NB4 (cell line): Measurements from ENCODE around the gene LRRIQ3.
A peak's percentile ranks its signal among the peaks of the same experiment; 100 is the strongest.

ENCODE experiments used
- DNase-seq: peaks from one replicate; pipeline ENCODE4 v3.0.0; 2010; ENCODE audit warnings: low read depth
- H3K4me3 ChIP-seq: one replicate; pipeline ENCODE4 v1.5.1; 2011; ENCODE audit warnings: mild to moderate bottlenecking, low read depth, low read length, moderate library complexity
- CTCF ChIP-seq: IDR thresholded peaks from one replicate; pipeline ENCODE4 v1.5.1; 2012; ENCODE audit warnings: low read depth, low read length
- MYC ChIP-seq: IDR thresholded peaks from 2 replicates; pipeline ENCODE4 v1.6.1; 2011; ENCODE audit warnings: low read depth, low read length
- POLR2A ChIP-seq: IDR thresholded peaks from 2 replicates; pipeline ENCODE4 v1.6.1; 2011; ENCODE audit warnings: mild to moderate bottlenecking; ENCODE audit not compliant: insufficient read length; ENCODE audit errors: extremely low read depth
- TF ChIP-seq, protein P1 (sequence below): IDR thresholded peaks from 2 replicates; pipeline ENCODE4 v1.6.1; 2011; ENCODE audit warnings: low read depth, low read length

Gene LRRIQ3

DNA sequence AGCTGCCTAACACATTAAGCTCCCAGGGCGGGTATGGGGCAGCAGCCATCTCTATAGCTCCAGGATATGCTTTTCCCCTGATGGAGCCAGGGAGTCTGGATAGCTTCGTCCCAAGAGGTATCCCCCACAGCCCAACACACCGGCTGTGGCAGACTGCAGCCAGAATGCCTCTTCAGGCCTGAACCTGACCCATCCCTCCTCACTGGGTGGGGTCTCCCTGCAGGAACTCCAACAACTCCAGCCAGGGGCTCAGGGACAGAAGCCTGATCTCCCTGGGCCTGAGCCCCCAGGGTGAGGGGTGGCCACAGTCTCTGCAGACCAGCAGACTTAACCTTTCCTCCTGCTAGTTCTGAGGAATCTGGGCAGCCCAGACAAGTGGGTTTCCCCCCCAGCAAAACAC, 159.9 kb downstream of the LRRIQ3 start:
- TF ChIP-seq, protein P1, sequence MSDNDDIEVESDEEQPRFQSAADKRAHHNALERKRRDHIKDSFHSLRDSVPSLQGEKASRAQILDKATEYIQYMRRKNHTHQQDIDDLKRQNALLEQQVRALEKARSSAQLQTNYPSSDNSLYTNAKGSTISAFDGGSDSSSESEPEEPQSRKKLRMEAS: no peak
- no peak for TF ChIP-seq POLR2A
- no peak for TF ChIP-seq MYC
- TF ChIP-seq CTCF: no peak
- no peak overlapping the region for H3K4me3 ChIP-seq
- DNase-seq: no peak

DNA sequence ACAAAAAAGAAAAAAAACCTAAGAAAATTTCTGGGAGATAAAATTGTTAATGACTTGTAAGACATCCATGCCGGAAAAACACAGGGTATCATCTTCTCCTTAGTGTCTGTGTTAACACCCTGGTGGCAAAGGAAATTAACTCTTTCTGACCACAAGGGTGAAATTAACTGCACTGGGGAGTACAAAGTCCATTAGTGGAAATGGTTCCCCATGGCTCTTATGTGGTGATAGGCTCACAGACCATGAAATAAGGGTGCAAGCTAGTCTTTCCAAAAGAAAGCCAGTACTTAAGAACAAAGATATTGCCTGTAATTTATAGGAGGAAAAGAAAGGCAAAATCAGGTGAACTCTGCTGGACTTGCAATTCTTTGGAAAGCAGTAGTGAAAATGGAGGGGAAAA, 185.4 kb downstream of the LRRIQ3 start:
- DNase-seq: no peak
- no peak overlapping the region for H3K4me3 ChIP-seq
- TF ChIP-seq CTCF (no peak), POLR2A (no peak), MYC (no peak)
- TF ChIP-seq, protein P1: no peak

DNA sequence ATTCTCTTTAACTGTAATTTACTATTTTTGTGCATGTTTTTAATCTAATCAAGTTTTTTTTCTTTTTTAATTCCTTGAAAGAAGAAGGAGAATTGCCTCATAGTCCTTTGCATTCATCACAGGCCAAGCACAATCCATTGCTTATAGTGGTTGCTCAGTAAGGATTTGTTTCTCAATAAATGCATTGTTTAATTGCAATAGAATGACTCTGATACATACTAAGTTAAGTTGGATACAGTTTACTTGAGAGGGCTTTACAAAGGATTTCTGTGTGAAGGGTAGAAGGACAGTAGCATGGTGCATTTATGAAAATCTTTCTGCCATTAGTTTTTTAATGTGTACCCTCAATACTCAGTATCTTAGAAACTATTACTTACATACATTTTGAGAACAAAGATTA, 186.2 kb downstream of the LRRIQ3 start:
- no peak overlapping the region for H3K4me3 ChIP-seq
- TF ChIP-seq POLR2A: no peak
- no peak for TF ChIP-seq MYC
- no peak for TF ChIP-seq CTCF
- TF ChIP-seq, protein P1: no peak
- DNase-seq: no peak

- H3K4me3 ChIP-seq: peak overlapping the region; percentile 13
- DNase-seq: peak; percentile 33
- TF ChIP-seq, protein P1: no peak
- TF ChIP-seq MYC (no peak), CTCF (no peak), POLR2A (no peak)
These were observed 187.8 kb downstream of the LRRIQ3 start for GRCh38 chr1:74010206-74010605.

- H3K4me3 ChIP-seq: no peak overlapping the region
- TF ChIP-seq MYC (no peak), CTCF (no peak), POLR2A (no peak)
- TF ChIP-seq, protein P1: no peak
- no peak for DNase-seq
These were observed 192.4 kb downstream of the LRRIQ3 start for GRCh38 chr1:74005533-74005932.

GRCh38 chr1:74003806-74004205, 194.2 kb downstream of the LRRIQ3 start:
- DNase-seq: no peak
- H3K4me3 ChIP-seq: no peak overlapping the region
- no peak for TF ChIP-seq MYC
- TF ChIP-seq CTCF: no peak
- TF ChIP-seq, protein P1: no peak
- no peak for TF ChIP-seq POLR2A
